HepG2 (cell line): Measurements from ENCODE around the gene UBAC1. TPM values are rescaled to one million over a fixed set of nuclear protein-coding genes. Genes with fewer than 3 reads are reported as not detected.

Experiments used
- AHDC1 ChIP-seq: sonication (generic); formaldehyde crosslinking; IDR thresholded peaks from 2 replicates; pipeline ENCODE4 v1.5.1; 2020; ENCODE audit warnings: mild to moderate bottlenecking, missing genetic modification reagents, borderline replicate concordance
- ARID2 ChIP-seq: sonication (generic); formaldehyde crosslinking; IDR thresholded peaks from 2 replicates; pipeline ENCODE4 v1.8.1; 2022; ENCODE audit warnings: mild to moderate bottlenecking, missing genetic modification reagents, borderline replicate concordance
- ASH2L ChIP-seq: fragments of 300-600, 200-600 bp; sonication (generic); IDR thresholded peaks from 2 replicates; pipeline ENCODE4 v1.7.0; 2017; ENCODE audit warnings: low read depth, mild to moderate bottlenecking, moderate library complexity, mixed read lengths, low read length; ENCODE audit not compliant: insufficient read length
- BRF2 ChIP-seq: sonication (generic); formaldehyde crosslinking; IDR thresholded peaks from 2 replicates; pipeline ENCODE4 v1.8.1; 2022; ENCODE audit warnings: mild to moderate bottlenecking, missing genetic modification reagents
- HNF1A ChIP-seq, 2 experiments: sonication (generic) in 1 of 2; formaldehyde crosslinking in 1 of 2; IDR thresholded peaks; 2 replicates each; pipeline versions ENCODE4 v1.4.0 to v1.6.1; 2016 to 2020; ENCODE audit warnings: borderline replicate concordance in 1 of 2, low read depth in 1 of 2, mild to moderate bottlenecking in 1 of 2, missing genetic modification reagents in 1 of 2
- KMT2A ChIP-seq: sonication (generic); formaldehyde crosslinking; IDR thresholded peaks from 2 replicates; pipeline ENCODE4 v1.4.0; 2020; ENCODE audit warnings: missing genetic modification reagents
- NFE2L2 ChIP-seq: fragments of 150-350 bp; IDR thresholded peaks from 2 replicates; pipeline ENCODE4 v1.6.1; 2014; ENCODE audit warnings: low read length
- REL ChIP-seq: sonication (generic); formaldehyde crosslinking; conservative IDR thresholded peaks from 2 replicates; pipeline ENCODE4 v1.8.0; 2022; ENCODE audit warnings: mild to moderate bottlenecking, missing genetic modification reagents, moderate library complexity
- SALL1 ChIP-seq: sonication (generic); formaldehyde crosslinking; IDR thresholded peaks from 2 replicates; pipeline ENCODE4 v1.8.0; 2022; ENCODE audit warnings: mild to moderate bottlenecking, missing genetic modification reagents
- SMARCE1 ChIP-seq: fragments of 450-650 bp; IDR thresholded peaks from 2 replicates; pipeline ENCODE4 v1.6.1; 2017; ENCODE audit warnings: borderline replicate concordance
- ZNF780A ChIP-seq: sonication (generic); formaldehyde crosslinking; IDR thresholded peaks from 2 replicates; pipeline ENCODE4 v1.8.0; 2022; ENCODE audit warnings: mild to moderate bottlenecking, missing genetic modification reagents, moderate library complexity
- ZSCAN12 ChIP-seq: sonication (generic); formaldehyde crosslinking; IDR thresholded peaks from 2 replicates; pipeline ENCODE4 v1.9.0; 2021; ENCODE audit warnings: mild to moderate bottlenecking, missing genetic modification reagents
- polyA plus RNA-seq, 8 experiments: library from polyadenylated mRNA; depleted of rRNA in 3 of 8; stranded (reverse) in 7 of 8; unstranded in 1 of 8; fragments of >200 nt; fragmentation: Illumina TruSeq in 4 of 8; extraction: Trizol in 4 of 8; gene quantifications; 2 replicates each; pipeline versions ENCODE4 v1.2.1 to v1.2.3, GENCODE V29; 2011 to 2016; ENCODE audit warnings: low read depth in 4 of 8, missing spikeins in 1 of 8, mixed read lengths in 1 of 8; ENCODE audit not compliant: insufficient read depth in 1 of 8
- total RNA-seq, 5 experiments: library from RNA; depleted of rRNA; stranded (reverse); fragments of >200 nt; fragmentation: Illumina TruSeq; extraction: Trizol; gene quantifications; 2 replicates each; pipeline ENCODE4 v1.2.3, GENCODE V29; 2016; ENCODE audit warnings: low read depth in 1 of 5

The UBAC1 gene
- total and polyA plus RNA-seq, 2 of the 13 experiments (the other 11 are each of a cell fraction or from before 2014, with no cell fraction given): 32.2 to 34.1 TPM

- no peak for TF ChIP-seq AHDC1 (CRISPR knock-in tag)
- TF ChIP-seq SALL1: peak; percentile 4; the same call in 1 of the 2 replicates
- no peak for TF ChIP-seq NFE2L2
- TF ChIP-seq ARID2 (CRISPR knock-in tag): 0 out of 2 replicates have a peak, but pooled peaks have one; percentile 80
- no peak for TF ChIP-seq ZNF780A (CRISPR knock-in tag)
- TF ChIP-seq REL: 0 out of 2 replicates have a peak, but pooled peaks have one; percentile 46
- no peak for TF ChIP-seq ZSCAN12
- no peak; the same call in 1 of the 2 replicates for TF ChIP-seq BRF2 (CRISPR knock-in tag)
- TF ChIP-seq HNF1A (IDR thresholded peaks at IDR 0.05; ENCODE audit: low read depth): no peak
- no peak for TF ChIP-seq HNF1A (CRISPR knock-in tag; IDR thresholded peaks at IDR 0.05; ENCODE audit: borderline replicate concordance)
- no peak for TF ChIP-seq SMARCE1
- TF ChIP-seq KMT2A (CRISPR knock-in tag): no peak
- no peak for TF ChIP-seq ASH2L
Measured at GRCh38 chr9:135994501-135995192, 33.5 kb upstream of the UBAC1 start (continued).
